Pancreas (tissue), 10 donors: ENCODE data around the gene MUC21. TPM values are rescaled to one million over a fixed set of nuclear protein-coding genes. Genes with fewer than 3 reads are reported as not detected.
A peak's percentile ranks its signal among the peaks of the same experiment; 100 is the strongest.

ENCODE experiments used
- ATAC-seq, 4 donors: fragments of 200-7000 bp; cut with Tn5 transposase; one replicate each; pipeline versions ENCODE4 v1.8.0 to v1.9.1; 2020; ENCODE audit warnings: mild to moderate bottlenecking in 4 of 4, moderate library complexity in 4 of 4
- DNase-seq, 6 donors: peaks; one replicate each; pipeline ENCODE4 v3.0.0-alpha.2; 2020
- FAIRE-seq: peaks from 2 replicates; lab custom pipeline; 2012; peaks lifted over from hg19 to GRCh38; lab: Jason Lieb, UNC
- H3K27ac ChIP-seq, 4 donors: fragments of 200-600 bp; sonication (generic); 1 replicate in 3 of 4; 2 replicates in 1 of 4; pipeline versions ENCODE4 v1.5.0 to v1.8.0; 2020
- H3K27me3 ChIP-seq, 4 donors: fragments of 200-600 bp; one replicate each; pipeline ENCODE4 v1.8.0; 2021
- H3K36me3 ChIP-seq, 3 donors: fragments of 200-600 bp; sonication (generic) in 1 of 3; one replicate each; pipeline versions ENCODE4 v1.5.0 to v1.8.0; 2020 to 2021
- H3K4me1 ChIP-seq, 3 donors: fragments of 200-600 bp; one replicate each; pipeline ENCODE4 v1.8.0; 2021
- H3K4me3 ChIP-seq, 4 donors: fragments of 200-600 bp; sonication (generic) in 2 of 4; one replicate each; pipeline versions ENCODE4 v1.5.0 to v1.8.0; 2020 to 2021
- H3K9me3 ChIP-seq, 4 donors: fragments of 200-600 bp; one replicate each; pipeline ENCODE4 v1.8.0; 2021
- WGBS, 2 donors: extraction: QIAGEN DNeasy Blood & Tissue Kit; methylation state at CpG; one replicate each; pipeline ENCODE4 v1.1.7; 2013; 5-methylcytosine and 5-hydroxymethylcytosine counted together
- intact Hi-C, 3 donors: fragments of 100-400 bp; cut with DNase I; formaldehyde crosslinking; loops; one replicate each; pipeline versions ENCODE4 v1.11.1 to v1.14.2; 2022
- polyA plus RNA-seq, 2 donors: library from polyadenylated mRNA; stranded (reverse); fragments of 200-250 nt; gene quantifications; one replicate each; pipeline ENCODE4 v1.2.3, GENCODE V29; 2013
- total RNA-seq, 6 donors: library from RNA; stranded (reverse); fragmentation: NEBNext Ultra II Directional in 4 of 6; extraction: Animal tissue kit (Norgen Biotek cat#: 25700) in 4 of 6; gene quantifications; one replicate each; pipeline versions ENCODE4 v1.2.1 to v1.2.4, GENCODE V29; 2021 to 2023
- TF ChIP-seq, protein P1 (sequence below), 4 donors: fragments of 200-600 bp; sonication (generic) in 3 of 4; IDR thresholded peaks; one replicate each; pipeline versions ENCODE4 v1.5.0 to v1.8.0; 2021; ENCODE audit warnings: antibody characterized with exemption in 4 of 4
- donor health status: healthy with polysubstance abuse.
- donor health status: DM: no; HTN: no; CAD: no; lungs with moderate emphysema.
- donor health status: DM: no; HTN: no; CAD: no.
- donor health status: control.
- donor health status: control.
- donor health status: Bipolar disorder and iron deficiency.
- donor health status: DM: yes; HTN: yes; CAD: no.
- donor health status: DM: no; HTN: no; CAD: no.
- donor health status: DM: no; HTN: no; CAD: no.
- donor health status: DM: yes; HTN: yes; CAD: no.

MUC21 gene
- total and polyA plus RNA-seq, 8 donors, result 0.07 to 0.23 TPM; not detected in 6

GRCh38 chr6:31004794-31005193 is 21.3 kb downstream of the MUC21 start:
- no peak for FAIRE-seq

DNA sequence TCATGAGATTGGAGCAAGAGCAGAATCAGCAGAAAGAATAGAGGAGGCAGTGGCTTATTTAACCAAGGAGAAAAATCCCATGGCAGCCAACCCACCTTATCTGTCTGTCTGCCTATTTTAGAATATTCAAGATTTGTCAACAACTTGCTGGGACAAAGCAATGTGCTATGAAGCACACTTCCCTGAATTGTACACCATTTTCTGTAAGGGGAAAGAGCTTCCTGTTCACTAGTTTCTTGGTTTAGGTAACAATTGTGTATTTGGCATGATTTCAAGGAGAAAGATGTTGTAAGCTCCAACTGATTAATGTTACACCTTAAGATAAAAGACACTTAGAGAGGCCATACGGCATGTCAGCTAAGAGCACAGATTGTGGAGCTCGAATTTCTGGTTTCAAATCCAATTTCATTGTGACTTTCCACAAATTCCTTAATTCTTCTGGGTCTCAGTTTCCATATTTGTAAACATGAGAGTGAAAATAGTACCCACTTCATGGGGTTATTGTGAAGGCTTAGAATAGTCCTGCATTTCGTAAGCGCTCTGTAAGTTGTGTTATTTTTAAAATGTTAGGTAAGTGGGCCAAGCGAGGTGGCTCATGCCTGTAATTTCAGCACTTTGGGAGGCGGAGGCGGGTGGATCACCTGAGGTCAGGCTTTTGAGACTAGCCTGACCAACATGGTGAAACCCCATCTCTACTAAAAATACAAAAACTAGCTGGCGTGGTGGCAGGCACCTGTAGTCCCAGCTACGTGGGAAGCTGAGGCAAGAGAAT is 21.9 kb downstream of the MUC21 start:
- intact Hi-C loops, result no loop called here
- 74 to 76% methylated on average over 9 of the region's 9 CpGs for WGBS, 2 donors
- TF ChIP-seq, protein P1, sequence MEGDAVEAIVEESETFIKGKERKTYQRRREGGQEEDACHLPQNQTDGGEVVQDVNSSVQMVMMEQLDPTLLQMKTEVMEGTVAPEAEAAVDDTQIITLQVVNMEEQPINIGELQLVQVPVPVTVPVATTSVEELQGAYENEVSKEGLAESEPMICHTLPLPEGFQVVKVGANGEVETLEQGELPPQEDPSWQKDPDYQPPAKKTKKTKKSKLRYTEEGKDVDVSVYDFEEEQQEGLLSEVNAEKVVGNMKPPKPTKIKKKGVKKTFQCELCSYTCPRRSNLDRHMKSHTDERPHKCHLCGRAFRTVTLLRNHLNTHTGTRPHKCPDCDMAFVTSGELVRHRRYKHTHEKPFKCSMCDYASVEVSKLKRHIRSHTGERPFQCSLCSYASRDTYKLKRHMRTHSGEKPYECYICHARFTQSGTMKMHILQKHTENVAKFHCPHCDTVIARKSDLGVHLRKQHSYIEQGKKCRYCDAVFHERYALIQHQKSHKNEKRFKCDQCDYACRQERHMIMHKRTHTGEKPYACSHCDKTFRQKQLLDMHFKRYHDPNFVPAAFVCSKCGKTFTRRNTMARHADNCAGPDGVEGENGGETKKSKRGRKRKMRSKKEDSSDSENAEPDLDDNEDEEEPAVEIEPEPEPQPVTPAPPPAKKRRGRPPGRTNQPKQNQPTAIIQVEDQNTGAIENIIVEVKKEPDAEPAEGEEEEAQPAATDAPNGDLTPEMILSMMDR (IDR thresholded peaks at IDR 0.05), result no peak
- ATAC-seq (peak in 3 of 4 donors; percentile 26 to 55 (median 29)), DNase-seq (no peak), FAIRE-seq (no peak)
- Histone ChIP-seq H3K9me3 (no peaks in the 10 kb centered on the region), H3K27ac (peak overlapping the region in 1 of 4 donors; percentile 20), H3K27me3 (no peaks in the 10 kb centered on the region), H3K4me1 (peaks cover 0 to 3% (median 0%) of the 10 kb centered on the region in 3 donors), H3K4me3 (no peak overlapping the region), H3K36me3 (no peaks in the 10 kb centered on the region)

More at GRCh38 chr6:31004794-31005193, 21.3 kb downstream of the MUC21 start:
- intact Hi-C loops, result no loop called here
- Histone ChIP-seq H3K27ac (peak overlapping the region in 1 of 4 donors; percentile 20), H3K4me3 (no peak overlapping the region), H3K36me3 (no peaks in the 10 kb centered on the region), H3K27me3 (no peaks in the 10 kb centered on the region), H3K4me1 (peaks cover 0 to 3% (median 0%) of the 10 kb centered on the region in 3 donors), H3K9me3 (no peaks in the 10 kb centered on the region)
- DNase-seq (no peak), ATAC-seq (no peak)
- TF ChIP-seq, protein P1 (IDR thresholded peaks at IDR 0.05), result no peak
- 77 to 78% methylated on average over 4 of the region's 4 CpGs for WGBS, 2 donors

- Histone ChIP-seq H3K27ac (peak overlapping the region in 1 of 4 donors; percentile 21), H3K9me3 (no peaks in the 10 kb centered on the region), H3K27me3 (no peaks in the 10 kb centered on the region), H3K36me3 (no peaks in the 10 kb centered on the region), H3K4me1 (peaks cover 0 to 3% (median 0%) of the 10 kb centered on the region in 3 donors), H3K4me3 (no peak overlapping the region)
- ATAC-seq, result peak in 2 of 4 donors; percentile 64 to 74
- DNase-seq, result no peak
- TF ChIP-seq, protein P1 (IDR thresholded peaks at IDR 0.05), result no peak
- WGBS, 2 donors, result 54 to 66% methylated on average over 8 of the region's 8 CpGs
- intact Hi-C loops, result no loop called here
- no peak for FAIRE-seq
Observed at GRCh38 chr6:31007694-31008093, 24.2 kb downstream of the MUC21 start.

DNA sequence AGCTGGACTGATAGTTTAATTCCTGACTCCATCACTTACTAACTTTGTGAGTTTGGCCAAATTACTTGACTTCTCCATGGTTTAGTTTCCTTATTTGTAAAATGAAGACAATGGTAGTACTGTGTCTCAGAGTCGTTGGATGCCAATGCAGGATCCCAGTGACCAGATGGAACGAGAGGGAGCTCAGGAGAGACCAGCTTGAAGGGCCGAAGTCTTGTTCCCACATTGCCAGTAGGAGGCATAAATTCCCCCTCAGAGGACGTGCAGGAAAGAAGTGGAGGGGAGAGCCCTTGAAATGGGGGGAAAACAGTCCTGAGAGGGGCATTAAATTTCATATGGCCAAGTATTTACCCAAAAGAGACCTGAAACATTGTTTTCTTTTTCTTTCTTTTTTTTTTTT is 24.6 kb downstream of the MUC21 start:
- DNase-seq (no peak), FAIRE-seq (no peak), ATAC-seq (no peak)
- WGBS, 2 donors, result 47% methylated on average over 4 of the region's 4 CpGs
- H3K4me1 ChIP-seq, result peaks cover 0 to 3% (median 0%) of the 10 kb centered on the region in 3 donors
- H3K27ac ChIP-seq, result no peak overlapping the region
- TF ChIP-seq, protein P1 (IDR thresholded peaks at IDR 0.05), result no peak
- intact Hi-C loops, result no loop called here
- H3K27me3 ChIP-seq, result no peaks in the 10 kb centered on the region
- no peaks in the 10 kb centered on the region for H3K9me3 ChIP-seq
- H3K36me3 ChIP-seq, result no peaks in the 10 kb centered on the region
- H3K4me3 ChIP-seq, result no peak overlapping the region

DNA sequence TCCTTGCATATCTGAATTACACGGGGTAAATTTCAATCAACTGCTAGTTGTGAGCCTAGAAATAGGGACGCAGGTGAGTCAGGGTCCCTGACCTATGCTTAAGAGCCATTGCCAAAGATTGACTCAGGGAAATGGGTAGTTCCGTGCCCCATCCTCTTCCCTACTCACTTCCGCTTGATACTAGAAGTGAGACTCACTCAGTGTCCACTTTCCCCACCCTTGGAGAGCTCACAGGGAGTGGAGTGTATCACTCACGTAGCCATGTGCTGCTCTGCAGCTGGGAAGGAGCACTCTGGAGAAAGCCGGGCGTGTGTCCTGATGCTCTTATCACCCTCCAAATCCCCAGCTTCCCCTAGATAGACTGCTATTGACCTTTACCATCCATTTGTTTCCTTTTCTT is 26.2 kb downstream of the MUC21 start:
- ATAC-seq, result no peak
- TF ChIP-seq, protein P1 (IDR thresholded peaks at IDR 0.05), result no peak
- no peaks in the 10 kb centered on the region for H3K27me3 ChIP-seq
- H3K36me3 ChIP-seq, result no peaks in the 10 kb centered on the region
- WGBS, 2 donors, result 80 to 85% methylated on average over 7 of the region's 7 CpGs
- intact Hi-C loops, result no loop called here
- H3K4me3 ChIP-seq, result no peak overlapping the region
- H3K27ac ChIP-seq, result no peak overlapping the region
- FAIRE-seq, result no peak
- H3K4me1 ChIP-seq, result peaks cover 0 to 3% (median 0%) of the 10 kb centered on the region in 3 donors
- DNase-seq, result no peak
- H3K9me3 ChIP-seq, result no peaks in the 10 kb centered on the region
